HL-60 (cell line): ENCODE measurements around the gene CNTN5.

Source experiments
- POLR2AphosphoS5 ChIP-seq: IDR thresholded peaks from 2 replicates; pipeline ENCODE4 v1.6.1; 2012; ENCODE audit warnings: low read depth
- TF ChIP-seq, protein P1 (sequence below): IDR thresholded peaks from one replicate; pipeline ENCODE4 v1.5.1; 2011; ENCODE audit warnings: low read length, control low read depth, inconsistent platforms; ENCODE audit not compliant: insufficient read depth

DNA sequence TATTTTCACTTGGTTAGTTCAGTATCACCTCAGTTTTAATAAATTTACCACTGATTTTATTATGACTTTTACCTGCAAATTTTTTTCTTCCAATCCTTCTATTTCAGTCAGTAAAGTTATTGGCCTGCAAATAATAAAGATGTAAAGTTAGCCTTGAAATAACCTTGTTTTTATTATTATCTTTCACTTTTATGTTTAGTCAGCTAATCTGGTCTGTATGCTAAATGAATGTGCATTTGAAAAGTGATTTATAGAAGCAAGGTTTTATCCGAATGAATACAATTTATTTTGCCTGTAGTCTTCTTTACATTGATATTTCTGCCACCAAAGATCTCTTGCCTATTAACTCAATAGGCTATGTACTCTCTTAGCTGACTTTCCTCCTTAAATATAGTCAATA, 425.7 kb downstream of the CNTN5 start:
- TF ChIP-seq, protein P1, sequence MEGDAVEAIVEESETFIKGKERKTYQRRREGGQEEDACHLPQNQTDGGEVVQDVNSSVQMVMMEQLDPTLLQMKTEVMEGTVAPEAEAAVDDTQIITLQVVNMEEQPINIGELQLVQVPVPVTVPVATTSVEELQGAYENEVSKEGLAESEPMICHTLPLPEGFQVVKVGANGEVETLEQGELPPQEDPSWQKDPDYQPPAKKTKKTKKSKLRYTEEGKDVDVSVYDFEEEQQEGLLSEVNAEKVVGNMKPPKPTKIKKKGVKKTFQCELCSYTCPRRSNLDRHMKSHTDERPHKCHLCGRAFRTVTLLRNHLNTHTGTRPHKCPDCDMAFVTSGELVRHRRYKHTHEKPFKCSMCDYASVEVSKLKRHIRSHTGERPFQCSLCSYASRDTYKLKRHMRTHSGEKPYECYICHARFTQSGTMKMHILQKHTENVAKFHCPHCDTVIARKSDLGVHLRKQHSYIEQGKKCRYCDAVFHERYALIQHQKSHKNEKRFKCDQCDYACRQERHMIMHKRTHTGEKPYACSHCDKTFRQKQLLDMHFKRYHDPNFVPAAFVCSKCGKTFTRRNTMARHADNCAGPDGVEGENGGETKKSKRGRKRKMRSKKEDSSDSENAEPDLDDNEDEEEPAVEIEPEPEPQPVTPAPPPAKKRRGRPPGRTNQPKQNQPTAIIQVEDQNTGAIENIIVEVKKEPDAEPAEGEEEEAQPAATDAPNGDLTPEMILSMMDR: no peak
- no peak for TF ChIP-seq POLR2AphosphoS5
